Measurements from ENCODE around the gene C1orf35. TPM values are rescaled to one million over a fixed set of nuclear protein-coding genes. Genes with fewer than 3 reads are reported as not detected.

Gene C1orf35
- total RNA-seq, 4 donors from 2014 or later, result 2.8 to 19.2 (median 9.3) TPM

- no peak for TF ChIP-seq CTCF (IDR thresholded peaks at IDR 0.05; ENCODE audit: low read depth)
These were observed 28.0 kb downstream of the C1orf35 start for GRCh38 chr1:228074954-228075730.

- no peak for TF ChIP-seq CTCF (IDR thresholded peaks at IDR 0.05; ENCODE audit: low read depth)
These were observed 29.1 kb downstream of the C1orf35 start for GRCh38 chr1:228073857-228074545.

GRCh38 chr1:228073061-228073856 lies 29.9 kb downstream of the C1orf35 start:
- TF ChIP-seq CTCF (IDR thresholded peaks at IDR 0.05; ENCODE audit: low read depth), result no peak

- no peak for TF ChIP-seq CTCF (IDR thresholded peaks at IDR 0.05; ENCODE audit: low read depth)
These were observed 30.5 kb downstream of the C1orf35 start for GRCh38 chr1:228072658-228073043.

GRCh38 chr1:228071839-228072657 lies 31.1 kb downstream of the C1orf35 start:
- no peak for TF ChIP-seq CTCF (IDR thresholded peaks at IDR 0.05; ENCODE audit: low read depth)

- TF ChIP-seq CTCF (IDR thresholded peaks at IDR 0.05; ENCODE audit: low read depth), result no peak
These were observed 32.3 kb downstream of the C1orf35 start for GRCh38 chr1:228070851-228071250.

Data from subcutaneous adipose tissue (tissue), 4 donors.